Ramos (cell line): ENCODE results near the gene CNP.

ENCODE experiments used
- in situ Hi-C: fragments of 300-500 bp; cut with MboI; formaldehyde crosslinking; loops from one replicate; pipeline ENCODE4 v1.14.3; 2022; ENCODE audit warnings: low sequenced_read_pairs; ENCODE audit not compliant: unreplicated experiment

Gene CNP

GRCh38 chr17:42025191-42025579 is 58.6 kb downstream of the CNP start:
- in situ Hi-C loops, result loop anchor here (10.0 kb wide), 1 partner anchor 500 kb away; no protein-coding TSS in a partner anchor

- in situ Hi-C loops, result loop anchor here (10.0 kb wide), 1 partner anchor 499 kb away; no protein-coding TSS in a partner anchor
Measured at GRCh38 chr17:42025936-42026335, 59.3 kb downstream of the CNP start.

- in situ Hi-C loops, result loop anchor here (10.0 kb wide), 1 partner anchor 498 kb away; no protein-coding TSS in a partner anchor
Measured at GRCh38 chr17:42026857-42027589, 60.4 kb downstream of the CNP start.
